Loucy (cell line): Measurements from ENCODE around the gene FRMD4A.

Experiments
- H2AFZ ChIP-seq: fragments of 200-600 bp; sonication (generic); 2 replicates; pipeline ENCODE4 v1.6.0; 2016; ENCODE audit warnings: antibody characterized with exemption, mild to moderate bottlenecking, low read length, moderate library complexity
- H3F3A ChIP-seq: fragments of 200-600 bp; 2 replicates; pipeline ENCODE4 v1.6.0; 2016; ENCODE audit warnings: antibody characterized with exemption, low read depth, mild to moderate bottlenecking
- H3K27me3 ChIP-seq: fragments of 200-600 bp; sonication (generic); 2 replicates; pipeline ENCODE4 v1.6.1; 2014; ENCODE audit warnings: low read length, mild to moderate bottlenecking; ENCODE audit not compliant: insufficient read depth, poor library complexity, severe bottlenecking
- H3K36me3 ChIP-seq: fragments of 200-600 bp; sonication (generic); 2 replicates; pipeline ENCODE4 v1.6.1; 2016; ENCODE audit warnings: low read length; ENCODE audit not compliant: insufficient read depth
- H3K4me1 ChIP-seq: fragments of 200-600 bp; sonication (generic); 2 replicates; pipeline ENCODE4 v1.5.1; 2014; ENCODE audit warnings: low read length, mild to moderate bottlenecking; ENCODE audit not compliant: insufficient read depth, poor library complexity, severe bottlenecking
- H3K4me2 ChIP-seq: fragments of 200-600 bp; sonication (generic); 2 replicates; pipeline ENCODE4 v1.6.0; 2014; ENCODE audit warnings: antibody characterized with exemption, low read length, low read depth, mild to moderate bottlenecking; ENCODE audit not compliant: poor library complexity, severe bottlenecking
- H3K4me3 ChIP-seq: fragments of 200-600 bp; sonication (generic); 2 replicates; pipeline ENCODE4 v1.5.1; 2014; ENCODE audit warnings: low read length, mild to moderate bottlenecking, mixed read lengths; ENCODE audit not compliant: poor library complexity, severe bottlenecking
- H3K79me2 ChIP-seq: fragments of 200-600 bp; sonication (generic); 2 replicates; pipeline ENCODE4 v1.6.1; 2014; ENCODE audit warnings: low read length; ENCODE audit not compliant: insufficient read depth
- H3K9ac ChIP-seq: fragments of 200-600 bp; sonication (generic); 2 replicates; pipeline ENCODE4 v1.6.0; 2014; ENCODE audit warnings: mild to moderate bottlenecking, low read depth, low read length, moderate library complexity; ENCODE audit not compliant: poor library complexity, severe bottlenecking
- H3K9me2 ChIP-seq: fragments of 200-600 bp; sonication (generic); replicated peaks from 2 replicates; pipeline ENCODE4 v1.6.1; 2016; ENCODE audit warnings: low read depth, low read length, mixed read lengths
- H3K9me3 ChIP-seq: fragments of 200-600 bp; sonication (generic); 2 replicates; pipeline ENCODE4 v1.6.1; 2014; ENCODE audit warnings: mild to moderate bottlenecking, antibody characterized with exemption, low read length, low read depth; ENCODE audit not compliant: insufficient read depth
- H4K20me1 ChIP-seq: fragments of 200-600 bp; sonication (generic); 2 replicates; pipeline ENCODE4 v1.6.0; 2014; ENCODE audit warnings: antibody characterized with exemption, low read length, mild to moderate bottlenecking; ENCODE audit not compliant: insufficient read depth, poor library complexity, severe bottlenecking
- CTCF ChIP-seq: fragments of 200-600 bp; sonication (generic); conservative IDR thresholded peaks from 2 replicates; pipeline ENCODE4 v1.5.1; 2014; ENCODE audit warnings: mild to moderate bottlenecking, antibody characterized with exemption, low read length
- EZH2phosphoT487 ChIP-seq: fragments of 200-600 bp; IDR thresholded peaks from 2 replicates; pipeline ENCODE4 v1.6.1; 2018; ENCODE audit warnings: antibody characterized with exemption, mild to moderate bottlenecking, moderate library complexity, borderline replicate concordance

FRMD4A gene

GRCh38 chr10:14253711-14254110 lies 77.0 kb downstream of the FRMD4A start:
- H4K20me1 ChIP-seq, result no peaks in the 10 kb centered on the region
- no peaks in the 10 kb centered on the region for H3F3A ChIP-seq
- no peak overlapping the region for H3K4me3 ChIP-seq
- H3K9ac ChIP-seq, result no peak overlapping the region
- H3K4me1 ChIP-seq, result no peaks in the 10 kb centered on the region
- H3K4me2 ChIP-seq, result no peak overlapping the region
- H3K36me3 ChIP-seq, result no peaks in the 10 kb centered on the region
- no peaks in the 10 kb centered on the region for H3K9me2 ChIP-seq
- no peak overlapping the region for H2AFZ ChIP-seq
- H3K9me3 ChIP-seq, result peaks cover 3% of the 10 kb centered on the region; the same call in 1 of the 2 replicates
- no peaks in the 10 kb centered on the region for H3K79me2 ChIP-seq
- no peaks in the 10 kb centered on the region for H3K27me3 ChIP-seq
- TF ChIP-seq EZH2phosphoT487 (no peak), CTCF (no peak)

GRCh38 chr10:14253079-14253478 lies 77.6 kb downstream of the FRMD4A start:
- H4K20me1 ChIP-seq, result no peaks in the 10 kb centered on the region
- no peak overlapping the region for H3K4me3 ChIP-seq
- H3F3A ChIP-seq, result no peaks in the 10 kb centered on the region
- no peaks in the 10 kb centered on the region for H3K4me1 ChIP-seq
- no peaks in the 10 kb centered on the region for H3K79me2 ChIP-seq
- H3K9ac ChIP-seq, result no peak overlapping the region
- no peak overlapping the region for H3K4me2 ChIP-seq
- H3K9me3 ChIP-seq, result peaks cover 3% of the 10 kb centered on the region; the same call in 1 of the 2 replicates
- H3K27me3 ChIP-seq, result no peaks in the 10 kb centered on the region
- no peaks in the 10 kb centered on the region for H3K9me2 ChIP-seq
- H3K36me3 ChIP-seq, result no peaks in the 10 kb centered on the region
- TF ChIP-seq CTCF (no peak), EZH2phosphoT487 (no peak)
- no peak overlapping the region for H2AFZ ChIP-seq

- TF ChIP-seq EZH2phosphoT487, result no peak
- TF ChIP-seq CTCF, result no peak
- H3K4me1 ChIP-seq, result no peaks in the 10 kb centered on the region
- H3K9me3 ChIP-seq, result peaks cover 3% of the 10 kb centered on the region; the same call in 1 of the 2 replicates
Measured at GRCh38 chr10:14250496-14251076, 80.1 kb downstream of the FRMD4A start.

More at GRCh38 chr10:14250496-14251076, 80.1 kb downstream of the FRMD4A start:
- no peaks in the 10 kb centered on the region for H3K27me3 ChIP-seq
- H3K9me2 ChIP-seq, result no peaks in the 10 kb centered on the region
- H3F3A ChIP-seq, result no peaks in the 10 kb centered on the region
- no peaks in the 10 kb centered on the region for H4K20me1 ChIP-seq
- no peak overlapping the region for H3K4me2 ChIP-seq
- no peak overlapping the region for H2AFZ ChIP-seq
- H3K36me3 ChIP-seq, result no peaks in the 10 kb centered on the region
- no peak overlapping the region for H3K9ac ChIP-seq
- no peaks in the 10 kb centered on the region for H3K79me2 ChIP-seq
- no peak overlapping the region for H3K4me3 ChIP-seq
